NT2/D1 (cell line): Measurements from ENCODE around the gene PLCB4.

Experiments used
- DNase-seq: peaks from one replicate; pipeline ENCODE4 v3.0.0-alpha.2; 2011; ENCODE audit warnings: low read depth, low spot score
- H3K27me3 ChIP-seq: 2 replicates; pipeline ENCODE4 v1.6.0; 2011; ENCODE audit warnings: mild to moderate bottlenecking; ENCODE audit not compliant: insufficient read length, insufficient read depth
- H3K36me3 ChIP-seq: 2 replicates; pipeline ENCODE4 v1.6.1; 2011; ENCODE audit warnings: mild to moderate bottlenecking, low read length, mixed read lengths; ENCODE audit not compliant: insufficient read depth, insufficient read length
- H3K4me1 ChIP-seq: 2 replicates; pipeline ENCODE4 v1.5.1; 2011; ENCODE audit not compliant: insufficient read depth, insufficient read length
- H3K4me3 ChIP-seq: 2 replicates; pipeline ENCODE4 v1.5.1; 2011; ENCODE audit warnings: low read depth; ENCODE audit not compliant: insufficient read length
- H3K9ac ChIP-seq: 2 replicates; pipeline ENCODE4 v1.6.0; 2011; ENCODE audit warnings: low read depth; ENCODE audit not compliant: insufficient read length
- H3K9me3 ChIP-seq: 2 replicates; pipeline ENCODE4 v1.5.1; 2011; ENCODE audit warnings: mild to moderate bottlenecking, low read length; ENCODE audit not compliant: insufficient read depth
- SUZ12 ChIP-seq: IDR thresholded peaks from 2 replicates; pipeline ENCODE4 v1.6.1; 2011; ENCODE audit not compliant: insufficient read length, insufficient read depth; ENCODE audit errors: extremely low read depth
- YY1 ChIP-seq: IDR thresholded peaks from 2 replicates; pipeline ENCODE4 v1.6.1; 2011; ENCODE audit not compliant: insufficient read length, insufficient read depth
- ZNF274 ChIP-seq: IDR thresholded peaks from 2 replicates; pipeline ENCODE4 v1.6.1; 2011; ENCODE audit warnings: mild to moderate bottlenecking, low read depth, low read length

The PLCB4 gene

GRCh38 chr20:9480066-9480465 is 411.2 kb downstream of the PLCB4 start:
- Histone ChIP-seq H3K4me1 (no peaks in the 10 kb centered on the region), H3K9me3 (no peaks in the 10 kb centered on the region), H3K9ac (no peak overlapping the region), H3K27me3 (no peaks in the 10 kb centered on the region), H3K36me3 (no peaks in the 10 kb centered on the region), H3K4me3 (no peak overlapping the region)
- DNase-seq = no peak
- TF ChIP-seq YY1 = no peak
- TF ChIP-seq ZNF274 = no peak
- no peak for TF ChIP-seq SUZ12

GRCh38 chr20:9482180-9482579 is 413.3 kb downstream of the PLCB4 start:
- DNase-seq = no peak

GRCh38 chr20:9483131-9483530 is 414.2 kb downstream of the PLCB4 start:
- no peaks in the 10 kb centered on the region for H3K9me3 ChIP-seq
- no peaks in the 10 kb centered on the region for H3K4me1 ChIP-seq
- H3K9ac ChIP-seq = no peak overlapping the region
- H3K36me3 ChIP-seq = no peaks in the 10 kb centered on the region
- no peak for DNase-seq
- no peak overlapping the region for H3K4me3 ChIP-seq
- TF ChIP-seq ZNF274 (no peak), SUZ12 (no peak), YY1 (no peak)
- H3K27me3 ChIP-seq = no peaks in the 10 kb centered on the region

More at GRCh38 chr20:9482180-9482579, 413.3 kb downstream of the PLCB4 start:
- TF ChIP-seq ZNF274 = no peak
- TF ChIP-seq SUZ12 = no peak
- Histone ChIP-seq H3K4me1 (no peaks in the 10 kb centered on the region), H3K27me3 (no peaks in the 10 kb centered on the region), H3K9me3 (no peaks in the 10 kb centered on the region), H3K36me3 (no peaks in the 10 kb centered on the region), H3K9ac (no peak overlapping the region), H3K4me3 (no peak overlapping the region)

GRCh38 chr20:9485614-9486340 is 416.9 kb downstream of the PLCB4 start:
- no peaks in the 10 kb centered on the region for H3K4me1 ChIP-seq
- DNase-seq = no peak
- no peaks in the 10 kb centered on the region for H3K36me3 ChIP-seq
- TF ChIP-seq SUZ12 (no peak), ZNF274 (no peak)
- H3K27me3 ChIP-seq = no peaks in the 10 kb centered on the region
- no peak overlapping the region for H3K4me3 ChIP-seq
- H3K9ac ChIP-seq = no peak overlapping the region
- no peaks in the 10 kb centered on the region for H3K9me3 ChIP-seq

- no peaks in the 10 kb centered on the region for H3K27me3 ChIP-seq
- H3K36me3 ChIP-seq = no peaks in the 10 kb centered on the region
- no peak overlapping the region for H3K9ac ChIP-seq
- no peaks in the 10 kb centered on the region for H3K9me3 ChIP-seq
- no peak for DNase-seq
- TF ChIP-seq ZNF274 (no peak), SUZ12 (no peak), YY1 (no peak)
- no peaks in the 10 kb centered on the region for H3K4me1 ChIP-seq
- no peak overlapping the region for H3K4me3 ChIP-seq
Measured at GRCh38 chr20:9487231-9487630, 418.3 kb downstream of the PLCB4 start.

GRCh38 chr20:9488063-9488462 is 419.2 kb downstream of the PLCB4 start:
- no peaks in the 10 kb centered on the region for H3K36me3 ChIP-seq
- no peaks in the 10 kb centered on the region for H3K9me3 ChIP-seq
- no peak for TF ChIP-seq YY1
- no peak for TF ChIP-seq SUZ12
- TF ChIP-seq ZNF274 = no peak
- no peak for DNase-seq
- H3K9ac ChIP-seq = no peak overlapping the region
- H3K27me3 ChIP-seq = no peaks in the 10 kb centered on the region
- H3K4me1 ChIP-seq = no peaks in the 10 kb centered on the region
- H3K4me3 ChIP-seq = no peak overlapping the region

GRCh38 chr20:9490161-9490560 is 421.3 kb downstream of the PLCB4 start:
- no peak overlapping the region for H3K4me3 ChIP-seq
- no peaks in the 10 kb centered on the region for H3K4me1 ChIP-seq
- DNase-seq = no peak
- TF ChIP-seq ZNF274 (no peak), SUZ12 (no peak), YY1 (no peak)
- no peaks in the 10 kb centered on the region for H3K36me3 ChIP-seq
- no peaks in the 10 kb centered on the region for H3K27me3 ChIP-seq
- no peaks in the 10 kb centered on the region for H3K9me3 ChIP-seq
- no peak overlapping the region for H3K9ac ChIP-seq
